ENCODE data around the gene ARMC8. TPM values are rescaled to one million over a fixed set of nuclear protein-coding genes. Genes with fewer than 3 reads are reported as not detected.

ARMC8 gene
- total RNA-seq, 1 donor from 2014 or later, result 39.6 TPM

GRCh38 chr3:138253609-138254008, 66.5 kb downstream of the ARMC8 start:
- Mint-ChIP-seq H3K9me3 (ENCODE audit: unreplicated experiment) (no peaks in the 10 kb centered on the region), H3K27me3 (ENCODE audit: unreplicated experiment) (peaks cover 1% of the 10 kb centered on the region), H3K36me3 (ENCODE audit: low read depth, unreplicated experiment) (no peaks in the 10 kb centered on the region), H3K4me1 (ENCODE audit: unreplicated experiment) (no peaks in the 10 kb centered on the region), H3K4me3 (ENCODE audit: unreplicated experiment) (no peak overlapping the region), H3K27ac (ENCODE audit: unreplicated experiment) (no peak overlapping the region)
- TF ChIP-seq CTCF (IDR thresholded peaks at IDR 0.05; ENCODE audit: unreplicated experiment), result no peak
- no peak for DNase-seq (ENCODE audit: low spot score)

- no peak for DNase-seq (ENCODE audit: low spot score)
- H3K27ac Mint-ChIP-seq (ENCODE audit: unreplicated experiment), result no peak overlapping the region
- no peaks in the 10 kb centered on the region for H3K9me3 Mint-ChIP-seq (ENCODE audit: unreplicated experiment)
- no peaks in the 10 kb centered on the region for H3K4me1 Mint-ChIP-seq (ENCODE audit: unreplicated experiment)
- no peak for TF ChIP-seq CTCF (IDR thresholded peaks at IDR 0.05; ENCODE audit: unreplicated experiment)
- peaks cover 2% of the 10 kb centered on the region for H3K36me3 Mint-ChIP-seq (ENCODE audit: low read depth, unreplicated experiment)
- H3K4me3 Mint-ChIP-seq (ENCODE audit: unreplicated experiment), result no peak overlapping the region
- H3K27me3 Mint-ChIP-seq (ENCODE audit: unreplicated experiment), result peaks cover 1% of the 10 kb centered on the region
These were observed 67.1 kb downstream of the ARMC8 start for GRCh38 chr3:138254216-138254615.

- DNase-seq (ENCODE audit: low spot score), result no peak
- Mint-ChIP-seq H3K9me3 (ENCODE audit: unreplicated experiment) (no peaks in the 10 kb centered on the region), H3K4me1 (ENCODE audit: unreplicated experiment) (no peaks in the 10 kb centered on the region), H3K27me3 (ENCODE audit: unreplicated experiment) (peaks cover 1% of the 10 kb centered on the region), H3K36me3 (ENCODE audit: low read depth, unreplicated experiment) (peaks cover 4% of the 10 kb centered on the region), H3K4me3 (ENCODE audit: unreplicated experiment) (no peak overlapping the region), H3K27ac (ENCODE audit: unreplicated experiment) (no peak overlapping the region)
- no peak for TF ChIP-seq CTCF (IDR thresholded peaks at IDR 0.05; ENCODE audit: unreplicated experiment)
These were observed 68.9 kb downstream of the ARMC8 start for GRCh38 chr3:138256022-138256421.

GRCh38 chr3:138257986-138258385, 70.9 kb downstream of the ARMC8 start:
- no peaks in the 10 kb centered on the region for H3K9me3 Mint-ChIP-seq (ENCODE audit: unreplicated experiment)

GRCh38 chr3:138259126-138259525, 72.0 kb downstream of the ARMC8 start:
- peaks cover 9% of the 10 kb centered on the region for H3K36me3 Mint-ChIP-seq (ENCODE audit: low read depth, unreplicated experiment)
- H3K4me1 Mint-ChIP-seq (ENCODE audit: unreplicated experiment), result no peaks in the 10 kb centered on the region
- no peak for TF ChIP-seq CTCF (IDR thresholded peaks at IDR 0.05; ENCODE audit: unreplicated experiment)
- H3K27ac Mint-ChIP-seq (ENCODE audit: unreplicated experiment), result no peak overlapping the region
- no peak overlapping the region for H3K4me3 Mint-ChIP-seq (ENCODE audit: unreplicated experiment)
- no peaks in the 10 kb centered on the region for H3K9me3 Mint-ChIP-seq (ENCODE audit: unreplicated experiment)
- H3K27me3 Mint-ChIP-seq (ENCODE audit: unreplicated experiment), result peaks cover 4% of the 10 kb centered on the region
- DNase-seq (ENCODE audit: low spot score), result no peak

More at GRCh38 chr3:138257986-138258385, 70.9 kb downstream of the ARMC8 start:
- Mint-ChIP-seq H3K36me3 (ENCODE audit: low read depth, unreplicated experiment) (peaks cover 4% of the 10 kb centered on the region), H3K4me1 (ENCODE audit: unreplicated experiment) (no peaks in the 10 kb centered on the region), H3K4me3 (ENCODE audit: unreplicated experiment) (no peak overlapping the region), H3K27me3 (ENCODE audit: unreplicated experiment) (peaks cover 4% of the 10 kb centered on the region), H3K27ac (ENCODE audit: unreplicated experiment) (no peak overlapping the region)
- no peak for DNase-seq (ENCODE audit: low spot score)
- TF ChIP-seq CTCF (IDR thresholded peaks at IDR 0.05; ENCODE audit: unreplicated experiment), result no peak
